ENCODE results near the gene MPPE1.

DNA sequence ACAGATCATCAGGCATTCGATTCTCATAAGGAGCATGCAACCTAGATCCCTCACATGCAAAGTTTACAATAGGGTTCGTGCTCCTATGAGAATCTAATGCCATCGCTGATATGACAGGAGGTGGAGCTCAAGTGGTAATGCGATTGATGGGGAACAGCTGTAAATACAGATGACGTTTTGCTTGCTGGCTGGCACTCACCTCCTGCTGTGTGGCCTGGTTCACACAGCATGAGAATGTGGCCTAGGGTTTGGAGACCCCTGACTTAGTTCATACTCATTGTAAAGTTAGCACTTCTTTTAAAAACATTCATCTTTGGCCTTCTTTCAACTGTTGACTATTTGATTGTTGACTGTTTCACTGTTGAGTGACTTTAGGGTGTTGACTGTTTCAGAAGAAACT, 65.6 kb downstream of the MPPE1 start:
- TF ChIP-seq, protein P1, sequence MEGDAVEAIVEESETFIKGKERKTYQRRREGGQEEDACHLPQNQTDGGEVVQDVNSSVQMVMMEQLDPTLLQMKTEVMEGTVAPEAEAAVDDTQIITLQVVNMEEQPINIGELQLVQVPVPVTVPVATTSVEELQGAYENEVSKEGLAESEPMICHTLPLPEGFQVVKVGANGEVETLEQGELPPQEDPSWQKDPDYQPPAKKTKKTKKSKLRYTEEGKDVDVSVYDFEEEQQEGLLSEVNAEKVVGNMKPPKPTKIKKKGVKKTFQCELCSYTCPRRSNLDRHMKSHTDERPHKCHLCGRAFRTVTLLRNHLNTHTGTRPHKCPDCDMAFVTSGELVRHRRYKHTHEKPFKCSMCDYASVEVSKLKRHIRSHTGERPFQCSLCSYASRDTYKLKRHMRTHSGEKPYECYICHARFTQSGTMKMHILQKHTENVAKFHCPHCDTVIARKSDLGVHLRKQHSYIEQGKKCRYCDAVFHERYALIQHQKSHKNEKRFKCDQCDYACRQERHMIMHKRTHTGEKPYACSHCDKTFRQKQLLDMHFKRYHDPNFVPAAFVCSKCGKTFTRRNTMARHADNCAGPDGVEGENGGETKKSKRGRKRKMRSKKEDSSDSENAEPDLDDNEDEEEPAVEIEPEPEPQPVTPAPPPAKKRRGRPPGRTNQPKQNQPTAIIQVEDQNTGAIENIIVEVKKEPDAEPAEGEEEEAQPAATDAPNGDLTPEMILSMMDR (IDR thresholded peaks at IDR 0.05) = no peak
- no peak for TF ChIP-seq EP300 (IDR thresholded peaks at IDR 0.05)

Measured in gastroesophageal sphincter (tissue), 3 donors.